HG03378 (cell line): Measurements from ENCODE around the gene KDM8.
A peak's percentile ranks its signal among the peaks of the same experiment; 100 is the strongest.
"Not testable (repeated sequence)": the region's sequence is repeated elsewhere in the genome, so short reads cannot be mapped to it uniquely, and the experiment has no call there.

Experiments used
- ATAC-seq: cut with Tn5 transposase; IDR thresholded peaks from one replicate; pipeline ENCODE4 v1.9.1; 2021; ENCODE audit warnings: mild to moderate bottlenecking, moderate library complexity; ENCODE audit not compliant: unreplicated experiment

Gene KDM8

DNA sequence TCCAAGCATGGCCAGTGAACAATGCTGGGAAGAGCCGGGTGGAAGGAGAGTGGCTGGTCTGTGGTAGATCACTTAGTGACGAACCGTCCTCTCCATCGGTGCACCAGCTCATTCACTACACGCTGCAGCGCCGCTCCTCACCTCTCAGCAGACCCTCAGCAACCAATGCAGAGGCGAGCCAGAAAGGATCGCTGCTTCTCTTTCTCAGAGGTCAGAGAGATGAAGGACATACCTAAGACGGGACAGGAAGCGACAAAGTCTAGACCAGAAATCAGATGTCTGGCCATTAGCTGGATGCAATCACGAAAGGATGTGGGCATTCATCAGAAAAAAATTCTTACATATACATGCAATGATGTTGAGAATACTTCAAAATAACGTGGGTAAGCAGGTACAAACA lies 38.3 kb downstream of the KDM8 start:
- ATAC-seq = no peak

DNA sequence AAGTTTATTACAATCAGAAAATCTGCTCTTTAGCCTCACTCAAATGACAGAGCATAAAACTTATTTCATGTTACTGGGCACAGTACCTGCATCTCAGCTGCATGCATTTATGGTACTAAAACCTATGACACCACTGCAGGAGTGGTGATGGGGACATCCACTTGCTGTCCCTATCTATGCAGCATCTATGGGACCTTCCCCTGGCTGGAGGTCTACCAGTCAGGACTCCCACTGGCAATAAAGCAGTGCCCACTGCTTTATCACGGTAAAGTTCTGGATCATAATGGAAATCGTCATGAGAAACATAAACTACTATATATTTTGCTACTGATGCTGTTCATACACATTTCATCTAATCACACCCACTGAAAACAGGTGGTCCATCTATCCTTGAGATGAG lies 39.1 kb downstream of the KDM8 start:
- ATAC-seq = no peak

DNA sequence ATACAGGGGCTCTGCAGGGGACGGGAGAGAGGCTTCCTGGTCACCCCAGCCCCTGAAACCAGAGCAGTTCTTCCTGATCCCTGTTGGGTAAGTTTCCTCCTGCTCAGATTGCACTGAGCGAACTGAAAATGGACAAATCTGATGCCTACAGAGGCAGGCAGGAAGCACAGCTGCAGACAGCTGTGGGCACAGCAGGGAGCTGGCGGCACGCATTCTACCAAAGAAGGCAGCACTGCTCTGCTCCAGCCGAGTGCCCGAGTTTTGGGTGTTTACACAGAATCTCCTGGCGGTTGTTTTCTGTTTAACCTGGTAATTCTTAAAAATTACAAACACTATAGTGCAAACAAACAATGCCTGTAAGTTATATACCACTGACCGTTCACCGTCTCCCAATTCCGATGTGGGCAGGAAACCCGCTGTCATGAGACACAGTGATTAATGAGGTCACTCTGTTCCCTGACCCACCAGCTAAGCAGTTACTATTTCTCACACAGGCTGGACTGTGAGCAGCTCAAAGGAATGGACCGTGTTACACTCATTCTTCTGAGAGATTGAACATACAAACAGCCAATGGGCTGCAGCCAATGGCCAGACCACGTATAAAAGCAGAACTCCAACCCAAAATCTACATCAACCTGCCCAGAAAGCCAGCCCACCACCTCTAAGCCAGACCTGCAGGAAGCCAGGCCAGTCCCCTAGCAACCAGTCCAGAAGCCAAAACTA lies 39.7 kb downstream of the KDM8 start:
- no peak for ATAC-seq

DNA sequence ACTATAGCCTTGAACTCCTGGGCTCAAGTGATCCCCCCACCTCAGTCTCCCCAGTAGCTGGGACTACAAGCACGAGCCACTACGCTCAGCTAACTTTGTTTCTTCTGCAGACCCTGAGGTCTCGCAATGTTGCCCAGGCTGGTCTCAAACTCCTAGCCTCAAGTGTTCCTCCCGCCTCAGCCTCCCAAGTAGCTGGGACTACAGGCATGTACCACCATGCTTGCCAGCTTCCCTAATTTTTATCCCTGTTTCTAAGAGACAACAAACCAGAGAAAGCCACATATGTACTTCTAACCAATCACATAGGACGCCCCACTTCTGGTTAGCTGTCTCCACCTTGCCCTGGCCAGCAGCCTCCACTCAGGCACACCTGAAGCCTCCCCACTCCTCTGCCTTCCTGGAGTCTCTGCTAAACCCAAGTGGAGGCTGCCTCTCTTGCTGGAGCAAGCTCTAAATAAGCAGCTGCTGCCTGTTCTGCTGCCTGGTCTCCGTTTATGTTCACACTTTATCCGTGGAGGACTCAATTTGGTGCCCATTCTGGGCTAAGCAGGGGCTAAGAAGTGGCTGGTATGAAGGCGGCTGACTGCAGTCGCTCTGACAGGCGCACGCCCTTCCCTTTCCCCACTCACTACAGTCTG lies 40.5 kb downstream of the KDM8 start:
- no peak for ATAC-seq

DNA sequence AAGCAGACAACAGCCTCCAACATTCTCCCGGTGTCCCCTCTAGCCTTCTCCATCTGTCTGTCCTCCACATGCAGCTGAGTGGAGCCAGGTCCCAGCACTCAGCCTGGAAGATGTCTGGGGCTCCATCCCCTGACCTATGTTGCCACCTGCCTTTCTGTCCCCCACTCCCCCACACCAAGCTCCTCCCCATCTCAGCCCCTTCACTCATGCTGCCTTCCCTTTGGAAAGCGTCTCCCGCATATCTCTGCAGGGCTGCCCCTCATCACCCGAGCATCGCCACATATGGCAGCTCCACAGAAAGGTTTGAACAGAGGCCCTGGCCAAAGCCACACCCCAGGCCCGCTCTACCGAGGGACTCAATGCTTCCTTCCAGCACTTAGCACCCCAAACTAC lies 41.0 kb downstream of the KDM8 start:
- no peak for ATAC-seq

DNA sequence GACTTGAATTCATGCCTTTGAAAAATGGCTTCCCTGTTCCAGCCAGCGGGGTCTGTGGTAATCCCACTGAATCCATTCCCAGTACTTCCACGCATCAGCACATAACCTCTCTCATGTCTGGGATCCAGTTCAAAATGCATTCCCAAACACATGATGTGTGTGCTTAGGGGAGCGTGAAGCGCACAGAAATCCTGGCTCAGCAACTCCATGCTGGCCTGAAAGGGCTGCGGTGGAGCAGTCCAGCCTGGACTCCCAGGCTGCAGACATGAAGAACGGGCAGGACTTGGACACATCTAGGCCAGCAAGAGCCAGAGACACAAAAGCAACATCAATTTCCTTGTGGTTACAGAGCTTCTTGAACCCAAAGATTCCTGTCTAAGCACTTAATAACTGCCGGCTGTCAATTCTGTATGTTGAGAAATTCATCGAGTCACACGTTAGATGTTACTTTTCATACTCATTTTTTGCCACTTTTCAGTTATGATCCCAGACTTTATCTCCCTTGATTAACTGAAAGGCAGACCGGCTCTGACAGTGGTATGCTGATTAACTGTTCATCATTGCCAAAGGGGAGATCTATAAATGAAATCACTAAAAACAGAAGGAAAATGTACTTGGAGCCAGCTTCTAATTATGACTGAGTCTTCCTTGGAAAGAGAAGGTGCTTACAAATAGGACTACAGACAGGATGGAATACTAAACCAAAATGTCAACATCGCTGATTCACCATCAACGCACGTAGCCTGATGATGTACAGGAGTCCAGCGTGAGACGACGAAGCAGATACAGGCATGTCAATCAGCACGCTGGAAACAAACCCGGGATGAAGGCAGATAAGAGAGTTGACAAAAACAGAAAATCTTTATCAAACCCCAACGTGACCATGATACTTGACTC lies 42.2 kb downstream of the KDM8 start:
- no peak for ATAC-seq

DNA sequence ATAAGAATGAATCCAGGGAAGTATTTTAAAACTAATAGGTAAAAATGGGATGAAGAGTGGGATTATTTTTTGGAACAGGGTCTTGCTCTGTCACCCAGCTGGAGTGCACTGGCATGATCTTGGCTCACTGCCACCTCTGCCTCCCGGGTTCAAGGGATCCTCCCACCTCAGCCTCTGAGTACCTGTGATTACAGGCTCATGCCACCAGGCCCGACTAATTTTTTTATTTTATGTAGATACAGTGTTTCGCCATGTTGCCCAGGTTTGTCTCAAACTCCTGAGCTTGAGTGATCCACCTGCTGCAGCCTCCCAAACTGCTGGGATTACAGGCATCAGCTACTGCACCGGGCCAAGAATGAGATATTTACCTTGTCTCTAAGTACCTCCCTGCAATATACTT lies 43.1 kb downstream of the KDM8 start:
- no peak for ATAC-seq

DNA sequence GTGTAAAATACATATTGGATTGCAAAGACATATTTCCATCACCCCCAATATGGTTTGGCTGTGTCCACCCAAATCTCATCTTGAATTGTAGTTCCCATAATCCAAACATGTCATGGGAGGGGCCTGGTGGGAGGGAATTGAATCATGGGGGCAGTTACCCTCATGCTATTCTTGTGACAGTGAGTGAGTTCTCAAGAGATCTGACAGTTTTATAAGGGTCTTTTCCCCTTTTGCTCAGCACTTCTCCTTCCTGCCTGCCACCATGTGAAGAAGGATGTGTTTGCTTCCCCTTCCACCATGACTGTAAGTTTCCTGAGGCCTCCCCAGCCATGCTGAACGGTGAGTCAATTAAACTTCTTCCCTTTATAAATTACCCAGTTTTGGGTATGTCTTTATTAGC lies 43.8 kb downstream of the KDM8 start:
- ATAC-seq = not testable (repeated sequence)

DNA sequence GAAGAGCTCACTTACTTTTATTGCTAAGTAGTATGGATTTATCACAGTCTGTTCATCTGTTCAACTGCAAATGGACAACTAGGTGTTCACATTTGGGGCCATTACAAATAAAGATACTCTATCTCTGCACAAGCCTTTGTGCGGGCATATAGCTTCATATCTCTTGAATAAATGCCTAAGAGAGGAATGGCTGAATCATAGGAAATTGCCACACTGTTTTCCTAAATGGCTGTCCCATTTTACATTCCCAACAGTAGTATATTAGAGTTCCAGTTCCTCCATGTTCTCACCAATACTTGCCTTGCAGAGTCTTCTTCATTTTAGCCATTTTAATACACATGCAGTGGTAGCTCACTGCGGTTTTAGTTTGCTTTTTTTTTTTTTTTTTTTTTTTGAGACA lies 44.7 kb downstream of the KDM8 start:
- ATAC-seq = no peak

DNA sequence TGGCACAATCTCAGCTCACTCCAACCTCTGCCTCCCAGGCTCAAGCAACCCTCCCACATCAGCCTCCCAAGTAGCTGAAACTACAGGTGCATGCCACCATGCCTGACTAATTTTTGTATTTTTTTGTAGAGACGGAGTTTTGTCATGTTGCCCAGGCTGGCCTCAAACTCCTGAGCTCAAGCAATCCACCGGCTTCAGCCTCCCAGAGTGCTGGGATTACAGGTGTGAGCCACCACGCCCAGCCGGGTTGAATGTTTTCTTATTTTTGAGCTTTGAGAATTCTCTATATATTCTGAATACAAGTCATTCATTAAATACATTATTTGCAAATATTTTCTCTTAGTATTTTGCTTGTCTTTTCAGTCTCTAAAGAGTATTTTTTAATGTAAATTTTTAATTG lies 45.6 kb downstream of the KDM8 start:
- ATAC-seq = not testable (repeated sequence)

DNA sequence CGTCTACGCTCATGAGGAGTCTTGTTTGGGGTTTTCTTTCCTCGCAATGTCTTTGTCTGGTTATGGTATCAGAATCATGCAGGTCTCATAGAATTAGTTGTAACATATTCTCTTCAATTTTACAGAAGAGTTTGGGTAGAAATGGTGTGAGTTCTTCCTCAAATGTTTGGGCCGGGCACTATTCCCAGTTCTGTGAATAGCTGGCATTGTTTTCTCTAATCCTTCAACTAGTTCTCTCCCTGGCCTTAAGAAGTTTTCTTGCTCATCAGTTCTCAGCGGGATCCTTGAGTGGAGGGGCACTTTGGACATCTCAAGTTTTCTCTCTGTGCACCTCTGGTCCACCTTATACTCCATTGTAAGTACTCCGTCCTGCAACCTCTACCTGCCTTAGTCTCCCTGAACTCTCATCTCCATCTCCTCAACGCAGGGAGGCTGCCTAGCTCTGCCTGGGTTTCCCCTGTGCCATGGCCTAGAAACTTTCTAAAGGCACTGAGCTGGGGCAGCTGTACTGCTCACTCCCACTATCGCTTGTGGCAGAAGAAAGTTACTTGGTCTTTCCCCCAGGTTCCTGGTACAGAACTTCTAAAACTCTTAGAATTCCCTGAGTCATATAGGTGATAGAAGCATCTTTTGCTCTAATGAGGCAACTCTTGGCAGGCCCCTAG lies 48.3 kb downstream of the KDM8 start:
- ATAC-seq = no peak

DNA sequence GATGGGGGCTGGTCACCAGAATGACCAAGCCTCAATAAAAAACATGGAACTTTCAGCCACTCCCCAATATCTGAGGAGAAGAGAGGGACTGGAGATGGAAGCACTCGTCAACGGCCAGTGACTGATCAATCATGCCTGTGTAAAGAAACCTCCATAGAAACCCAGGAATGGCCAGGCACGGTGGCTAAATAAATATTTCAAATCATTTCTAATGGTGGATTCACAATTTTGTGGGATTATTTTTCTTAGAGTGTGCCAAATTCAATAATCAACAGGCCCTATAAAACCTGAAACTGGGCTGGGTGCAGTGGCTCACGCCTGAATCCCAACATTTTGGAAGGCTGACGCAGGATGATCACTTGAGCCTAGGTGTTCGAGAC lies 48.9 kb downstream of the KDM8 start:
- no peak for ATAC-seq

DNA sequence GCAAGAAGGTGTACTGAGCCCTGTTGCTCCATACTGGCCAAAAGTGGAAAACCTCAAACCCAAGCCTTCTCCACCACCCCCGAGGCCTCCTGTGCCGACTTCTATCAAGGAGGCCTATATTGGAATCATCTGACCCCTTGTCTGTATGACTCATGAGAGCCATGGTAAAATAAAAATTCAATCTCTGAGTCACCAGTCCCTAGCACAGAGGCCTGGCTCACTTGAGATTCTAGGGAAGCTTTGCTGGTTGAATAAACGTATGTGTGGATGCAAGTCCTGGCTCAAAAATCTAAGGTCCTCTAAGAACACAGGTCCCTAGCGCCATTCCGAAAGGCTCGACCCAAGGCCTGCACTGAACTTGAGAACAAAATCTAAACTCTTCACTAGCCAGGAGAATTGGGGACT lies 50.2 kb downstream of the KDM8 start:
- no peak for ATAC-seq

DNA sequence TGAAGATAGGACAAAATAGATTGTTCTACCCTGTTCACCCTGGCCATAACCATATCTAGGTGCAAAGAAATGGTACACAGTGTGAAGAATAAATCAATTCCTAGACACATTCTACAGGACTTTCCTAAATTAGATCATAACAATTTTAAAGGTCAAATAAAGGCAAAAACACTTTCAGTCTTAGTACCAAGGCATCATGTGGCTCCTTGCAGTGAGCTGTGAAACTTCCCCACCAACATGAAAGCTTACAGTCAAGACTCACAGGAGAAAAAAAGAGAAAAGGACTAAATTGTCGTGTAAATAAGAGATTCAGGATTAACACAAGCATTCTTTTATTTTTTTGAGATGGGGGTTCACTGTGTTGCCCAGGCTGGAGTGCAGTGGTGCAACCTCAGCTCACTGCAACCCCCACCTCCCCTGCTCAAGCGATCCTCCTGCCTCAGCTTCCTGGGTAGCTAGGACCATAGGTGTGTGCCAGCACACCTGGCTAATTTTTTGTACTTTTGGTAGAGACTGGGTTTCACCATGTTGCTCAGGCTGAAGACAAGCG lies 51.0 kb downstream of the KDM8 start:
- peak; percentile 79 for ATAC-seq

DNA sequence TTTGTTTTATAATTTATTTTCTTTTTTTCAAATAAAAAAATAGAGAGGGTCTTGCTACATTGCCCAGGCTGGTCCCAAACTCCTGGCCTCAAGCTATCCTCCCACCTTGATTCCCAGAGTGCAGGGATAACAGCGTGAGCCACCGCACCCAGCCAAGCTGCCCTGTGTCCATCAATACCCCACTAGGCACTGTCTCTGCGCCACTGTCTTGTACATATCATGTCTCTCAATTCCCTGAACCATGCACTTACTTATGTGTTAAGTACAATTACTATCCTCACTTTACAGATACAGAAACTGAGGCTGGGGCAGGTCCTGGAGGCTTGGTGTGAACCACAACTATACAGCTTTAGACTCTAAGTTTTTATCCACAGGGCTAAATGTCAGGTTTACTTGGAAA lies 53.5 kb downstream of the KDM8 start:
- no peak for ATAC-seq

DNA sequence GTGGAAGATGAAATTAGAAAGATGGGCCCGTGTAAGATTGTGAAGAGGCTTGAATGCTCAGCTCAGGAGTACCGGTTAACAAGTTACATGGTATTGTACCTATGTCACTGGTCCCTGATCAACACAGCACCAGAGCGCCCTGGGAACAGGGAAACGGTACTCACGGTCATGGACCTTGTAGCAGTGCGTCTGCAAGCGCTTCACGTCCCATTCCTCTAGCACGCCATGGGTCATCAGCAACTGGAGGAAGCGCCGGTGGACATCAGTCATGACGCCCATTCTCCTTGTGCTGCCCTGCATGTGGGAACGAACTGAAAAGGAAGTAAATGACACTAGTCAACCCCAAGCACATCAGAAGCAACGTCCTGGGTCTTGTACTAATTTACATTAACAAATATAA lies 53.9 kb downstream of the KDM8 start:
- no peak for ATAC-seq

DNA sequence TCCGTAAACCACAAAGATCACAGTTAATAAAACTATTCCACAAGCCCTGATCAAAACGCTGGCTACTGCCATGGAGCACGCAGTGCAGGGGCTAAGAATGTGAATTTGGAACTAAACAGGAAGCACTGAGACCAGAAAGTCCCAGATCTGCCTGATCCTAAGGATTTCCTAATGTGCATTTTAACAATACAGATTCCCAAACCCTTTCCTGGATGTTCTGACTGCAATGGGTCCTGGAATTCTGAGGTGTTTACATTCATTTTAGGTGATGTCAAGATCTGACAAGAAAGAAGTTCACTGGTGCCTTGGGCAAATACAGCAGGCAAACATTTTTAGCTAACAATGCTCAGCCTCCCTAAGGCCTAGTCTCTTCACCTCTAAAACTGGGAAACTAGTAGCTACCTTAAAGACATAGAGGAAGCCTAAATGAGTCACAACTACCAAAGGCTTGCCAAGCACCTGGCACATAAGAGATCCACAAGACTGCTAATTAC lies 55.0 kb downstream of the KDM8 start:
- no peak for ATAC-seq

DNA sequence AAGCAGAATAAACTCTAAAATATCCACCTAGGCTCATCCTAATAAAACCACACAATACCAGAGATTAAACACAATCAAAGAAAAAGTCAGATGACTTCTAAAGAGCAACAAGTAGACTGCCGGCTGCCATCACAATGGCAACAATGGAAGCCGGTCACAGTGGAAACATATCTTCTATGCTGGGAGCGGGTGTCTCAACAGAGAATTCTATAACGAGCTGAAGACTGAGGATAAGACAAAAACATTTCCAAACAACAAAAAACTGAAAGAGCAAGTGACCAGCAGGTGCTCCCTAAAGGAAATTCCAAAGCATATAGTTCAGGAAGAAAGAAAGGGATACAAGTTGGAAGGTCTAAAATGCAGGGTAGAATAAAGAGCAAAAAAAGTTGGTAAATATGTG lies 56.4 kb downstream of the KDM8 start:
- ATAC-seq = no peak

DNA sequence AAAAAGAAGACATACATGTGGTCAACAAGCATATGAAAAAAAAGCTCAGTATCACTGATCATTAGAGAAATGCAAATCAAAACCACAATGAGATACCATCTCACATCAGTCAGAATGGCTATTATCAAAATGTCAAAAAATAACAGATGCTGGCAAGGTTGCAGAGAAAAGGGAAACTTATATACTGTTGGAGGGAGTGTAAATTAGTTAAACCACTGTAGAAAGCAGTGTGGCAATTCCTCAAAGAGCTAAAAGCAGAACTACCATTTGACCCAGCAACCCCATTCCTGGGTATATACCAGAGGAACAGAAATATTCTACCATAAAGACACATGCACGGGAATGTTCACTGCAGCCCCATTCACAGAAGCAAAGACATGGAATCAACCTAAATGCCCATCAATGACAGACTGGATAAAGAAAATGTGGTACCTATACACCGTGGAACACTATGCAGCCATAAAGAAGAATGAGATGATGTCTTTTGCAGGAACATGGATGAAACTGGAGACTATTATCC lies 59.6 kb downstream of the KDM8 start:
- ATAC-seq = not testable (repeated sequence)

DNA sequence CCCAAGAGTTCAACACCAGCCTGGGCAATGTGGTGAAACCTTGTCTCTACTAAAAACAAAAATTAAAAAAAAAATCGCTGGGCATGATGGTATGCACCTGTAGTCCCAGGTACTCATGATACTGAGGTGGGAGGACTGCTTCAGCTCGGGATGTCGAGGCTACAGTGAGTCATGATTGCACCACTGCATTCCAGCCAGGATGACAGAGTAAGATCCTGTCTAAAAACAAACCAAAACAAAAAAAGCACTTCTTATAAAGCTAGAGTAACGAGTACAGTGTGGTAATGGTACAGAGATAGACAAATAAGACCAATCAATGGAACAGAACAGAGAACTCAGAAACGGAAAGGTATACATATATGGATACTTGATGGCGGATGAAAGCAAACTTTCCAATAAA lies 60.8 kb downstream of the KDM8 start:
- ATAC-seq = no peak

DNA sequence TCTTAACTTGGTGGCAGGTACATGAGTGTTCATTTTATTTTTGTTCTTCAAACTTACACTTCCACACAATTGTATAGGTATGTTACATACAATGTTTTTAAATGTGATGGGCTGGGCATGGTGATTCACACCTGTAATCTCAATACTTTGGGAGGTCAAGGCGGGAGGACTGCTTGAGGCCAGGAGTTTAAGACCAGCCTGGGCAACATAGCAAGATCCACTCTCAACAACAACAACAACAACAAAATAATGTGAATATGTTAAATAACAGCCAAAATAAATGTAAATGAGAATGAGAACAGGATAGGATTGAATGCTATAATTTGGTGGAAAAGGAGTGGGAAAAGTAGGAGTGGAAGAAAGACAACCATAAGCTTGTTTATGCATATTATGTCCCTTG lies 62.7 kb downstream of the KDM8 start:
- no peak for ATAC-seq
